ENCODE results near the gene AKR1C3. TPM values are rescaled to one million over a fixed set of nuclear protein-coding genes. Genes with fewer than 3 reads are reported as not detected.
"Not testable (repeated sequence)": the region's sequence is repeated elsewhere in the genome, so short reads cannot be mapped to it uniquely, and the experiment has no call there.

The AKR1C3 gene
- 40.5 TPM for total RNA-seq
- long read RNA-seq, transcript AKR1C3-201 (9 exons, 1,807 nt), result major isoform, 14 of 15 reads
- long read RNA-seq, partial matches to known transcripts, result 0 of 15 reads
- long read RNA-seq, other reads (novel, unspliced or antisense), result 0 of 15 reads

GRCh38 chr10:5094265-5095205 is at the start of gene AKR1C3:
AKR1C3 (plus strand) TSS chr10:5094414; CDS start chr10:5094445, 31 bp downstream.
- ATAC-seq (peak; percentile 91), DNase-seq (ENCODE audit: missing footprints) (no peak)
- intact Hi-C loops (cut with DNase I), result loop anchor here (1.0 to 5.0 kb wide), 4 partner anchors 24 to 245 kb away; no protein-coding TSS in a partner anchor

- intact Hi-C loops (cut with DNase I), result no loop called here
- no peak for ATAC-seq
- no peak for DNase-seq (ENCODE audit: missing footprints)
These were observed 49.1 kb upstream of the AKR1C3 start for GRCh38 chr10:5045095-5045494.

- ATAC-seq (no peak), DNase-seq (ENCODE audit: missing footprints) (no peak)
- intact Hi-C loops (cut with DNase I), result no loop called here
These were observed 47.8 kb upstream of the AKR1C3 start for GRCh38 chr10:5046410-5046809.

GRCh38 chr10:5047055-5047454 is 47.2 kb upstream of the AKR1C3 start:
- intact Hi-C loops (cut with DNase I); ATAC-seq: not testable (repeated sequence)

GRCh38 chr10:5047912-5048628 is 46.1 kb upstream of the AKR1C3 start:
- DNase-seq (ENCODE audit: missing footprints), result no peak
- intact Hi-C loops (cut with DNase I), result no loop called here
- ATAC-seq, result no peak

More at GRCh38 chr10:5047055-5047454, 47.2 kb upstream of the AKR1C3 start:
- not testable (repeated sequence) for DNase-seq (ENCODE audit: missing footprints)

GRCh38 chr10:5052951-5053500 is 41.2 kb upstream of the AKR1C3 start:
- ATAC-seq; intact Hi-C loops (cut with DNase I); DNase-seq (ENCODE audit: missing footprints): not testable (repeated sequence)

- ATAC-seq; intact Hi-C loops (cut with DNase I); DNase-seq (ENCODE audit: missing footprints): not testable (repeated sequence)
These were observed 39.4 kb upstream of the AKR1C3 start for GRCh38 chr10:5054831-5055230.

- ATAC-seq; intact Hi-C loops (cut with DNase I): not testable (repeated sequence)
These were observed 34.9 kb upstream of the AKR1C3 start for GRCh38 chr10:5059267-5059666.

GRCh38 chr10:5060791-5061190 is 33.4 kb upstream of the AKR1C3 start:
- intact Hi-C loops (cut with DNase I); ATAC-seq; DNase-seq (ENCODE audit: missing footprints): not testable (repeated sequence)

More at GRCh38 chr10:5059267-5059666, 34.9 kb upstream of the AKR1C3 start:
- DNase-seq (ENCODE audit: missing footprints), result not testable (repeated sequence)

GRCh38 chr10:5064656-5065055 is 29.6 kb upstream of the AKR1C3 start:
- DNase-seq (ENCODE audit: missing footprints), result no peak
- intact Hi-C loops (cut with DNase I), result no loop called here
- no peak for ATAC-seq

- no peak for ATAC-seq
- DNase-seq (ENCODE audit: missing footprints), result no peak
- intact Hi-C loops (cut with DNase I), result no loop called here
These were observed 25.8 kb upstream of the AKR1C3 start for GRCh38 chr10:5068274-5068984.

GRCh38 chr10:5070648-5071410 is 23.4 kb upstream of the AKR1C3 start:
- DNase-seq (ENCODE audit: missing footprints), result no peak
- intact Hi-C loops (cut with DNase I), result loop anchor here (2.0 kb wide), 1 partner anchor 24 kb away; the partner anchor contains the start of gene AKR1C3
- ATAC-seq, result no peak

- ATAC-seq (peak; percentile 97), DNase-seq (ENCODE audit: missing footprints) (no peak)
- intact Hi-C loops (cut with DNase I), result loop anchor here (2.0 kb wide), 1 partner anchor 23 kb away; the partner anchor contains the start of gene AKR1C3
These were observed 22.6 kb upstream of the AKR1C3 start for GRCh38 chr10:5071411-5072198.

GRCh38 chr10:5073659-5074058 is 20.6 kb upstream of the AKR1C3 start:
- ATAC-seq (no peak), DNase-seq (ENCODE audit: missing footprints) (no peak)
- intact Hi-C loops (cut with DNase I), result no loop called here

- intact Hi-C loops (cut with DNase I), result no loop called here
- no peak for DNase-seq (ENCODE audit: missing footprints)
- ATAC-seq, result no peak
These were observed 17.6 kb upstream of the AKR1C3 start for GRCh38 chr10:5076615-5077014.

- ATAC-seq, result no peak
- no peak for DNase-seq (ENCODE audit: missing footprints)
- intact Hi-C loops (cut with DNase I), result no loop called here
These were observed 15.6 kb upstream of the AKR1C3 start for GRCh38 chr10:5078547-5079180.

Measured in Right ventricle myocardium inferior (tissue), 1 donor.